Renal cortical epithelial cell (primary cell): Measurements from ENCODE around the gene DEPDC7. TPM values are rescaled to one million over a fixed set of nuclear protein-coding genes. Genes with fewer than 3 reads are reported as not detected.
"Not testable (repeated sequence)": the region's sequence is repeated elsewhere in the genome, so short reads cannot be mapped to it uniquely, and the experiment has no call there.

Experiments used
- DNase-seq: peaks from one replicate; pipeline ENCODE4 v3.0.0-alpha.2; 2011; ENCODE audit warnings: low read depth
- total RNA-seq: library from RNA; depleted of rRNA; stranded (reverse); fragments of >200 nt; gene quantifications from 2 replicates; pipeline ENCODE4 v1.2.3, GENCODE V29; 2014

DEPDC7 gene
- 3.3 and 7.0 TPM in 2 replicates for total RNA-seq

DNA sequence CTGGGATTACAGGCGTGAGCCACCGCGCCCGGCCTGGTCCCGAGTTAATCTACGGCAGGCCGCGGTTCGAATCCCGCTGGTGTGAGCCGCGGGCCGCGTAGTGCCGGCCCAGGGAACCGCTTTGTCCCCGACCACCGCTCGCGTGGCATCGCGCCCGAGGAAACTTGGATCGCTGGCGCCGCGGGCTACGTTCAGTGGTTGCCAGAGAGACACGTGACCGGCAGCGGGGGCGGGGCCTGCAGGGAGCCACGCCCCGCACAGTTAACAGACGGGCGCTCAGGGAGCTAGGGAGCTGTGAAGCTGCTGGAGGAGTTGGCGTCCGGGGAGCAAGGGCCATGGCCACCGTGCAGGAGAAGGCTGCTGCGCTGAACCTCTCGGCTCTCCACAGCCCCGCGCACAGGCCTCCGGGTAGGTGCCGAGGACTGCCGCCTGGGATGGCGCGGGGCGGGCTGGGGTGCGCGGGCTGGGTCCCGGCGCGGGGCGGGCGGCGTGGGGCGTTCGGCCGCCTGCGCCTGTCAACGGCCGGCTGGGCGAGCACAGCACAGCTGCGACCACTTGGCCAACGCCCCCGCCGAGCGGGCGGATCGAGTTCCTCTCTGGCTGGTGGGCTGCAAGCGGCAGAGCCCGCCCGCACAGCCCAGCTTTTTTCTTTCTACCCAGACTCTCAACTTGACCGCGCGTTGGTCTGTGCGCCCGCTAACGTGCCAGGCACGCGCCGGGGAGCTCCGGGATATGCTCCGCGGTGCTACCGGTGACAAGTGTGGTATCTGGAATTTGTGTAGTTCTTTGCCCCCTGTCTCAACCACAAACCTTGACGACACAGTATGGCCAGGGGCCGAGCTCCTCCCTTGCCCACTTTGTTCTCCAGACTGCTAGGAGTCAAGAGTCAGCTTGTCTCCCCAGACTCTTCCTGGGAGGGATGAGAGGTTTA lies at the start of gene DEPDC7:
TSS of gene DEPDC7 (plus strand) at position 258 of the 931 bp plus-strand sequence. CDS start at position 336, 78 bp downstream.
- DNase-seq, result peak; percentile 65

DNA sequence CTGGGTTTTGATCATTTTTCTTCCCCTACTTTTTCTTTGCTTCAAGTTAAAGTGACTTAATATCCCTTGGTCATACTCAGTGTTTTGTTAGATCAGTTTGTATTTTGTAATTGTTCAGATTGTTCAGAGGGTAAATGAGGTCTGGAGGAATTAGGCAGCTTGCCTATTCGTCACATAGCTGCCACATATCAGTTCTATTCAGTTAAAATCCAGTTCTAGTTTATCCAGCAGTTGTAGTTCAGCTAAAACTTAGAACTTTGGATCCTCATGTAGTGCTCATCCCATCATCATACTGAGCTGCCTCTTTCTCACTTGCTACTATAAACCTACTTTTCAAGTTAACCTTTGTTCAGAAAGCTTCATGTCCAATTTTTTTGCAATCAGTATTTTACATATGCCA lies 47.1 kb upstream of the DEPDC7 start:
- no peak for DNase-seq

DNA sequence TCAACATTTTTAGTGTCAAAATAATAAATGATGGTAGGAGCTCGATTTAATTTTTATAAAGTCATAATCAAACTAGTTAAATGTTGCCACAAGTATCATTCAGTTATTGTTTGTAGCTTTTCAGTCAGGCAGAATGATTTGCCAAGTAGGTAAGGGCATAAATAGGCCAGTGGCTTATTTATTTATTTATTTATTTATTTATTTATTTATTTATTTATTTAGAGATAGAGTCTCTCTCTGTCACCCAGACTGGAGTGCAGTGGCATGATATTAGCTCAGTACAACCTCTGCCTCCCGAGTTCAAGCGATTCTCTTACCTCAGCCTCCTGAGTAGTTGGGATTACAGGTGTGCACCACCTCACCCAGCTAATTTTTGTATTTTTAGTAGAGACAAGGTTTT lies 43.4 kb upstream of the DEPDC7 start:
- not testable (repeated sequence) for DNase-seq

DNA sequence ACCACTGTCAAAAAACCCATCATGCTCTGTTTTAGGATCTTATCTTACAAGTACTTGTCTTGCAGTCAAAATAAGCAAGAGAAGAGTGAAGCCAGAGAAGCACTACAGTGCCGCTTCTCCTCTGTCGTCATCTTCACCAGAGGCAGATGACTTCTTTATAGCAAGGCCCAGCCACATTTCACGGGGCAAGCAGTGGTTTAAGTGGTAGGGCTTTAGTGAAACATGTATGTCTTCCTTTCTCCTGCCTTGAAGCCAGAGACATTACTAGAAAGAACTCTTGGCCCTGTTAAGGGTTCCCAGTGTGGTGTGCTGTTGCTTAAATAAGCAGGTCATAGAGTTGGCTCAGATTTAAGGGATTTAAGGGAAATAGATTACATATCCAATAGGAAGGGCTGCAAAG lies 42.9 kb upstream of the DEPDC7 start:
- DNase-seq, result no peak

- no peak for DNase-seq
These were observed 33.1 kb upstream of the DEPDC7 start for GRCh38 chr11:32982626-32983025.

- DNase-seq, result no peak
These were observed 32.2 kb upstream of the DEPDC7 start for GRCh38 chr11:32983506-32983905.

DNA sequence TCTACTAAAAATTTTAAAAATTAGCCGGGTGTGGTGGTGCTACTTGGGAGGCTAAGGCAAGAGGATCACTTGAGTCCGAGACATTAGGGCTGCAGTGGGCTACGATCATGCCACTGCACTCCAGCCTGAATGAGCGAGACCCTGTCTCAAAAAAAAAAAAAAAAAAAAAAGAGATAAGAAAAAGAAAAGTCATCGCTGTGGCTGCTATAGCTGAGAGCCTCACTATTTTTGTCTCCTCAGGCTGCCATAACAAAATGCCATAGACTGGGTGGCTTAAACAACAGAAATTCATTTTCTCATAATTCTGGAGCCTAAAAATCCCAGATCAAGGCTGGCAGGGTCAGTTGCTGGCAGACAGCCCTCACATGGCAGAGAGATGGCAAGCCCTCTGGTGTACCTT lies 30.1 kb upstream of the DEPDC7 start:
- DNase-seq, result no peak

GRCh38 chr11:32987851-32988250 lies 27.8 kb upstream of the DEPDC7 start:
- DNase-seq, result no peak

GRCh38 chr11:32990481-32990880 lies 25.2 kb upstream of the DEPDC7 start:
- DNase-seq, result no peak

- no peak for DNase-seq
These were observed 24.3 kb upstream of the DEPDC7 start for GRCh38 chr11:32991427-32991826.

DNA sequence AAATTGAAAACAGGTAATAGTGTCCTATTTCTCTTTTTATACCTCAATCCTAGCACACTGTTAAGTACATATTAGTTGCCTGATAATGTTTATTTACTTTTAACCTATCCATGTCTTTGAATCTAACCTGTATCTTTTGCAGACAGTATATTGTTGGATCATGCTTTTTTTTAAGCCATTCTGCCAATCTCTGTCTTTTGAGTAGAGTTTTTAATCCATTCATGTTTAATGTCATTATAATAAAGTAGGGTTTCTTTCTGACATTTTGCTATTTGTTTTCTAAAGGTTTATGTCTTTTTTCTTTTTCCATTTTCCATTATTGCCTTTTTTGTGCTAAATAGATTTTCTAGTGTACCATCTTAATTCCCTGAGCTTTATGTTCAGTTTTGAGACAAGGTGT lies 23.8 kb upstream of the DEPDC7 start:
- no peak for DNase-seq

DNA sequence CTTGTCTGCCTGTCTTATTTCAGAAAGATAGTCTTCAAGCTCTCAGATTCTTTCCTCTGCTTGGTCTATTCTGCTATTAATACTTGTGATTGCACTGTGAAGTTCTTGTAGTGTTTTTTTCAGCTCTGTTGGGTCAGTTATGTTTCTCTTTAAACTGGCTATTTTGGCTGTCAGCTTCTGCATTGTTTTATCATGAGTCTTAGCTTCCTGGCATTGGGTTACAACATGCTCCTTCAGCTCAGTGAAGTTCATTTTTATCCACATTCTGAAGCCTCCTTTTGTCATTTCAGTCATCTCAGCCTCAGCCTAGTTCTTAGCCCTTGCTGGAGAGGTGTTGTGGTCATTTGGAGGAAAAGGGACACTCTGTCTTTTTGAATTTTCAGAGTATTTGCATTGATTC lies 15.5 kb upstream of the DEPDC7 start:
- peak; percentile 83 for DNase-seq

DNA sequence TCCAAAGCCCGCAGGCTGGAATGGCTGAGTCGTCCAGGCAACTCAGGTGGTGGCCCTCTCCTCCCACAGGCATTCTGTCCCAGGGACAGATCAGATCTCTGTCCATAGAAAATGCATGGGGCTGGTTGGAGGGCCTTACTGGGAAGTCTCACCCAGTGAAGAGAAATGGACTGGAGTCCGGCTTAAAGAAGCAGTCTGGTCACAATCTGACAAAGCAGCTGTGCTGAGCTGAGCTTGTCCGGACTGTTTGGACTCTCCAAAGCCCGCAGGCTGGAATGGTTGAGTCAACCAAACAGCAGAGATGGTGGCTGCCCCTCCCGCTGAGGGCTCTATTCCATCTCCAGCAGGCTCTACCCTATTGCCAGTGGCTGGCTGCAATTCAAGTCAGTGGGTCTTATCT lies 14.4 kb upstream of the DEPDC7 start:
- no peak for DNase-seq

DNA sequence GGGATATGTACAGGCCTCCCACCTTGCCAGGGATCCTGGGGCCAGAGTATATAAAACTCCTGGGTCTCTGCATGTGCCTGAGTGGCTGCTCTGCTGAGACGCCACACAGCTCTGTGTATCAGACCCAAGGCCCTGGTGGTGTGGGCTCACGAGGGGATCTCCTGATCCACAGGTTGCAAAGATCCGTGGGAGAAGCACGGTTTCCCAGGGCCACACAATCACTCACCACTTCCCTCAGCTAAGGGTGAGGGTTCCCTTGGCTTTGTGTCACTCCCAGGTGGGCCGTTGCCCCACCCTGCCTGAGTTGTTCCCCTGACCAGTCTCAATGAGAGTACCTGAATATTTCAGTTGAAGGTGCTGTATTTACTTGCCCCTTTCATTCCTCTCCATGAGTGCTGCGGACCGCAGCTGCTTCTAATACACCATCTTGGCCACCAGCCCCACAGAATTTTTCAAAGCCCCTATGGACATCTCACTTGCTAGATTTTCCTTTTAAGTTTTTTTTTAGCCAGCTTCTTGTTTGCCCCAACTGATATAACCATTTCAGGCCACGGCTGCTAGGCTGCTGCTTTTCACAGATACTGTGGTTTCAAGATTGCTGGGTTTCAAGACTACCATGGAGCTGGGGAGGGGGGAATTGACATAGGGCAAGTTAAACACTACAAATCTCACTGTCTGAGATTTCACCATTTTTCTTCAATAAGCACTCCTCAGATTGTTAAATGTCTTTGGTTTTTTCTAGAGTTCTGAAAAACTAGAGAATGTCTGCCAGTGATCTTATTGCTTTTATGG lies 13.7 kb upstream of the DEPDC7 start:
- DNase-seq, result no peak

GRCh38 chr11:33005175-33005574 lies 10.5 kb upstream of the DEPDC7 start:
- DNase-seq, result no peak

DNA sequence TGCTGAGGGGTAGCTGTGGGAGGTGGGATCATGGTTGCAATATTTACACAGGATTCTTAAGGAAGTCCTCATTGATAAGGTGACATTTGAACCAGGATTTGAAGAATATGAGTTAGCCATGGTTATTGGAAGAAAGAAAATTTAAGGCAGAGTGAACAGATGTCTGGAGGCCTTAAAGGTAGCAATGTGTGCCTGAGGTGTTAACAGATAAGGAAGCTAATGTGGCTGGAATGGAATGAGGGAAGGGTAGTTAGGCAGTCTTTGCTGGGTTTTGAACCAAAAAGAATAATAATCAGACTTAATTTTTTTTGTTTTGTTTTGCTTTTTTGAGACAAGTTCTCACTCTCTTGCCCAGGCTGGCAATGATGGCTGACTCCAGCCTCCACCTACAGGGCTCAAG lies 9.7 kb upstream of the DEPDC7 start:
- no peak for DNase-seq

DNA sequence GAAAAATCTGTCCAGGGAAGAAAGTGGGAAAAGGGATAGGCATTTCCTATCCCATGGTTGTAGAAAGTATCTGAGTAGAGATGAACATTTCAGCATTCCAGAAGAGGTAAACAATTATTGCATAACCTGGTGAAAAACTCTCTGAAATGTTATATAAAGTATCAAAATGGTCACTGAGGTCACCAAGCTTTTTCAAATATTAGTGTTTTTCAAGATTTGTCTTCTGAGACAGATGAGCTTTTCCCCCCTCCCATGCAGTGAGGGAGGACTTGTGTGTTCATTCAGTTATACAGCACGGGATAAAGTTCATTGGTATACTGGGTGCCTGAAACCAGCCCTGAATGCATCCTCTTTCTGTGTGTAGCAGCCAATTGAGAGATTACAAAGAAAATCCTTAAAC lies 1.9 kb upstream of the DEPDC7 start:
- DNase-seq, result no peak

DNA sequence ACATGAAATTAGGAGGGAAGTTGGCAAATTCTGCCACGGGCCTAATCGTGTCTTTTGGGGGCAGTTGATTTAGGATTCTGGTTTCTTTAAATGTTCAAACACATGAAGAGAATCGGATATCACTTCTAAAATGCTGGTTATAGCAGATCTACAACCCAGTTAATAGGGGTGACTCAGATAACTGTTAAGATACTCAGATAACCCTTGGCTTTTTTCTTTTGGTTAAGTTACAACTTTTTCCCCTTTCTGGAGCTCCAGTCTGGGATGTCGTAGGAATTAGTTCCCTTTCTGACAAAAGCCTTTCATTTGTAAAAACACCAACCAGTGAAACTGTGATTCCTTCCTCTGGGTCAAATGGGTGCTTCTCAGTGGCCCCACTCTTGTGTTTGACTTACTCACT lies 976 bp downstream of the DEPDC7 start:
- no peak for DNase-seq

GRCh38 chr11:33017478-33017877 lies 1.8 kb downstream of the DEPDC7 start:
- DNase-seq, result no peak

- no peak for DNase-seq
These were observed 2.3 kb downstream of the DEPDC7 start for GRCh38 chr11:33017965-33018364.

DNA sequence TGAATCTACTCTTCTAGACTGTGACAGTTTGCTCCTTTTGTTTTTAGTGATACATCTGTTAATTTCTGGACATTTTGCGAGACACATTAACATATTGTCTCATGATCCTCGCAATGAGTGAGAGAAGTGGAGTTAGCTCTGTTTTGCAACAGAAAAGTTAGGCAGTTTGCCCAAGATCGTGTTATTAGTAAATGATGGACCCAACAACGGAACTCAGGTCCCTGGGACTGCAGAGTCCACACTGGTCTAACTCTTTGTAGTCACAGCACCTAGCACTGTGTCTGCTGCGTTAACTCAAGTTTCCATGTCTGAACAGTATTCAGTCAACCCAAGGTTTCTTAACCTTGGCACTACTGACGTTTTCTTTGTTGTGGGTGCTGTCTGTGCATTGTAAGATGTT lies 3.2 kb downstream of the DEPDC7 start:
- DNase-seq, result no peak

GRCh38 chr11:33021501-33021900 lies 5.8 kb downstream of the DEPDC7 start:
- DNase-seq, result no peak

- DNase-seq, result no peak
These were observed 6.3 kb downstream of the DEPDC7 start for GRCh38 chr11:33021937-33022336.
